22Rv1 (cell line): ENCODE measurements around the gene FAM184B.

Source experiments
- H3K27ac ChIP-seq: fragments of 450-650 bp; 2 replicates; pipeline ENCODE4 v1.5.1; 2017
- CTCF ChIP-seq: fragments of 450-650 bp; IDR thresholded peaks from 2 replicates; pipeline ENCODE4 v1.5.1; 2017; ENCODE audit warnings: mild to moderate bottlenecking
- ZFX ChIP-seq: fragments of 450-650 bp; IDR thresholded peaks from 2 replicates; pipeline ENCODE4 v1.6.1; 2017; ENCODE audit warnings: antibody characterized with exemption, borderline replicate concordance

FAM184B gene

GRCh38 chr4:17794730-17795129 lies 13.3 kb upstream of the FAM184B start:
- TF ChIP-seq ZFX = no peak
- TF ChIP-seq CTCF = no peak
- no peak overlapping the region for H3K27ac ChIP-seq

GRCh38 chr4:17788956-17789355 lies 7.5 kb upstream of the FAM184B start:
- TF ChIP-seq ZFX (no peak), CTCF (no peak)
- no peak overlapping the region for H3K27ac ChIP-seq

GRCh38 chr4:17787315-17787714 lies 5.9 kb upstream of the FAM184B start:
- no peak overlapping the region for H3K27ac ChIP-seq
- TF ChIP-seq CTCF = no peak
- TF ChIP-seq ZFX = no peak

GRCh38 chr4:17786567-17786966 lies 5.1 kb upstream of the FAM184B start:
- H3K27ac ChIP-seq = no peak overlapping the region
- no peak for TF ChIP-seq CTCF
- no peak for TF ChIP-seq ZFX

GRCh38 chr4:17785858-17786257 lies 4.4 kb upstream of the FAM184B start:
- TF ChIP-seq CTCF (peak; percentile 23; the same call in 1 of the 2 replicates), ZFX (no peak)

GRCh38 chr4:17780501-17781299 lies 721 bp downstream of the FAM184B start:
- no peak overlapping the region for H3K27ac ChIP-seq

More at GRCh38 chr4:17785858-17786257, 4.4 kb upstream of the FAM184B start:
- H3K27ac ChIP-seq = no peak overlapping the region

More at GRCh38 chr4:17780501-17781299, 721 bp downstream of the FAM184B start:
- TF ChIP-seq ZFX = no peak
- no peak for TF ChIP-seq CTCF
